Thyroid gland (tissue), 4 donors: Measurements from ENCODE around the gene EIF4G1. TPM values are rescaled to one million over a fixed set of nuclear protein-coding genes. Genes with fewer than 3 reads are reported as not detected.

Experiments
- DNase-seq, 2 donors: peaks; one replicate each; pipeline ENCODE4 v3.0.0-alpha.2; 2019
- H3K27ac ChIP-seq, 3 donors: fragments of 200-600 bp; sonication (generic); 1 replicate in 2 of 3; 2 replicates in 1 of 3; pipeline ENCODE4 v1.5.1; 2016 to 2019; ENCODE audit warnings: mild to moderate bottlenecking in 1 of 3, moderate library complexity in 1 of 3
- H3K27me3 ChIP-seq: fragments of 200-600 bp; sonication (generic); one replicate; pipeline ENCODE4 v1.5.1; 2019
- H3K36me3 ChIP-seq, 2 donors: fragments of 200-600 bp; sonication (generic); one replicate each; pipeline ENCODE4 v1.5.1; 2016 to 2019
- H3K4me1 ChIP-seq, 2 donors: fragments of 200-600 bp; sonication (generic); one replicate each; pipeline ENCODE4 v1.5.1; 2017 to 2019
- H3K4me3 ChIP-seq, 3 donors: fragments of 200-600 bp; sonication (generic); replicated peaks in 1 of 3; 1 replicate in 2 of 3; 2 replicates in 1 of 3; pipeline ENCODE4 v1.5.1; 2016; ENCODE audit warnings: mild to moderate bottlenecking in 1 of 3
- H3K9me3 ChIP-seq: fragments of 200-600 bp; sonication (generic); one replicate; pipeline ENCODE4 v1.5.1; 2017
- CTCF ChIP-seq, 6 experiments: fragments of 200-600 bp in 3 of 6; fragments of 450-650 bp in 3 of 6; sonication (generic) in 3 of 6; IDR thresholded peaks; one replicate each; pipeline ENCODE4 v1.5.1; 2016 to 2019; ENCODE audit warnings: antibody characterized with exemption in 6 of 6, mild to moderate bottlenecking in 2 of 6, inconsistent platforms in 1 of 6, moderate library complexity in 1 of 6
- POLR2A ChIP-seq, 2 donors: fragments of 450-650 bp; IDR thresholded peaks; one replicate each; pipeline ENCODE4 v1.6.1; 2017; ENCODE audit warnings: antibody characterized with exemption in 2 of 2, mild to moderate bottlenecking in 2 of 2, moderate library complexity in 1 of 2
- WGBS, 2 donors: methylation state at CpG; one replicate each; pipeline ENCODE4 v1.1.5; 2017; 5-methylcytosine and 5-hydroxymethylcytosine counted together
- intact Hi-C: fragments of 100-400 bp; cut with DNase I; formaldehyde crosslinking; loops from one replicate; pipeline ENCODE4 v1.15.1; 2023
- total RNA-seq, 4 donors: library from RNA; depleted of rRNA; stranded (reverse); fragments of >200 nt; gene quantifications; one replicate each; pipeline ENCODE4 v1.2.3, GENCODE V29; 2016

EIF4G1 gene
- total RNA-seq, 4 donors from 2014 or later: 206 to 418 (median 348) TPM

- peak overlapping the region in 1 of 3 donors; percentile 43 for H3K4me3 ChIP-seq
- H3K4me1 ChIP-seq: peaks cover 7 to 25% of the 10 kb centered on the region in 2 donors
- TF ChIP-seq CTCF (IDR thresholded peaks at IDR 0.05) (no peak), POLR2A (IDR thresholded peaks at IDR 0.05) (no peak)
- H3K36me3 ChIP-seq: no peaks in the 10 kb centered on the region
- H3K9me3 ChIP-seq: no peaks in the 10 kb centered on the region
- peak overlapping the region in 1 of 3 donors; percentile 36 for H3K27ac ChIP-seq
- intact Hi-C loops: no loop called here
- no peak for DNase-seq
- 2 to 4% methylated on average over 11 to 33 of the region's 42 CpGs for WGBS, 2 donors
- H3K27me3 ChIP-seq: peaks cover 6% of the 10 kb centered on the region
These were observed 66.3 kb downstream of the EIF4G1 start for GRCh38 chr3:184380627-184381260.

GRCh38 chr3:184381261-184382224 is 67.1 kb downstream of the EIF4G1 start:
- Histone ChIP-seq H3K36me3 (no peaks in the 10 kb centered on the region), H3K4me1 (peaks cover 7 to 25% of the 10 kb centered on the region in 2 donors), H3K4me3 (peak overlapping the region in 1 of 3 donors; percentile 43), H3K9me3 (no peaks in the 10 kb centered on the region), H3K27ac (peak overlapping the region in 1 of 3 donors; percentile 36), H3K27me3 (peaks cover 6% of the 10 kb centered on the region)
- intact Hi-C loops: no loop called here
- no peak for DNase-seq
- no peak for TF ChIP-seq POLR2A (IDR thresholded peaks at IDR 0.05)
- no peak for TF ChIP-seq CTCF (IDR thresholded peaks at IDR 0.05)
- 14 to 18% methylated on average over 17 to 20 of the region's 55 CpGs for WGBS, 2 donors

GRCh38 chr3:184382326-184383032 is 68.1 kb downstream of the EIF4G1 start:
- H3K4me3 ChIP-seq: no peak overlapping the region
- intact Hi-C loops: no loop called here
- H3K36me3 ChIP-seq: no peaks in the 10 kb centered on the region
- 91 to 95% methylated on average over 14 of the region's 16 CpGs for WGBS, 2 donors
- no peak for DNase-seq
- peaks cover 7 to 23% of the 10 kb centered on the region in 2 donors for H3K4me1 ChIP-seq
- TF ChIP-seq POLR2A (IDR thresholded peaks at IDR 0.05) (no peak), CTCF (IDR thresholded peaks at IDR 0.05) (no peak)
- peaks cover 6% of the 10 kb centered on the region for H3K27me3 ChIP-seq
- H3K27ac ChIP-seq: no peak overlapping the region
- H3K9me3 ChIP-seq: no peaks in the 10 kb centered on the region

- DNase-seq: no peak
- intact Hi-C loops: no loop called here
- whole genome bisulfite sequencing, 2 donors: 81 to 85% methylated on average over 12 to 13 of the region's 15 CpGs
- H3K4me1 ChIP-seq: peaks cover 7 to 17% of the 10 kb centered on the region in 2 donors
- H3K36me3 ChIP-seq: no peaks in the 10 kb centered on the region
- TF ChIP-seq CTCF (IDR thresholded peaks at IDR 0.05) (no peak), POLR2A (IDR thresholded peaks at IDR 0.05) (no peak)
- no peaks in the 10 kb centered on the region for H3K9me3 ChIP-seq
- H3K27me3 ChIP-seq: peaks cover 6% of the 10 kb centered on the region
- no peak overlapping the region for H3K27ac ChIP-seq
- H3K4me3 ChIP-seq: no peak overlapping the region
These were observed 68.8 kb downstream of the EIF4G1 start for GRCh38 chr3:184383033-184383740.
